Endothelial cell of umbilical vein (primary cell): Measurements from ENCODE around the gene DPM2. TPM values are rescaled to one million over a fixed set of nuclear protein-coding genes. Genes with fewer than 3 reads are reported as not detected.
A peak's percentile ranks its signal among the peaks of the same experiment; 100 is the strongest.

Experiments used
- BruUV-seq: library from RNA; stranded (reverse); fragments of 400-500 nt; replicated peaks from 2 replicates; lab custom pipeline; 2021; lab: Mats Ljungman, UMichigan
- CTCF ChIA-PET: fragments of 300-600, 350-600 bp; sonication (Branson Sonifier 250); formaldehyde crosslinking; loops from one replicate; lab custom pipeline; 2021; ENCODE audit warnings: antibody characterized with exemption, inconsistent platforms; lab: Charles Lee
- POLR2A ChIA-PET: fragments of 300-600, 350-600 bp; sonication (Branson Sonifier 250); formaldehyde crosslinking; loops from one replicate; lab custom pipeline; 2021; ENCODE audit warnings: antibody characterized with exemption, inconsistent platforms; lab: Charles Lee
- DNase-seq: peaks from one replicate; pipeline ENCODE4 v3.0.0-alpha.2; 2011; ENCODE audit warnings: low read depth, low spot score
- FAIRE-seq: peaks from 2 replicates; lab custom pipeline; 2011; peaks lifted over from hg19 to GRCh38; lab: Jason Lieb, UNC
- H2AFZ ChIP-seq: 2 replicates; pipeline ENCODE4 v1.6.0; 2012; ENCODE audit warnings: low read depth, low read length, control low read depth, inconsistent platforms
- H3K27ac ChIP-seq: 2 replicates; pipeline ENCODE4 v1.5.1; 2011; ENCODE audit warnings: low read depth, mild to moderate bottlenecking, control low read depth, low read length, moderate library complexity; ENCODE audit not compliant: insufficient read depth
- H3K27me3 ChIP-seq, 2 experiments: 2 replicates each; pipeline versions ENCODE4 v1.6.0 to v1.6.1; 2011; ENCODE audit warnings: low read length in 2 of 2, mixed read lengths in 1 of 2; ENCODE audit not compliant: control insufficient read depth in 2 of 2, insufficient read depth in 2 of 2
- H3K36me3 ChIP-seq, 2 experiments: 2 replicates in 1 of 2; 3 replicates in 1 of 2; pipeline ENCODE4 v1.5.1; 2011; ENCODE audit warnings: low read length in 2 of 2, mild to moderate bottlenecking in 1 of 2, moderate library complexity in 1 of 2; ENCODE audit not compliant: control insufficient read depth in 2 of 2, insufficient read depth in 2 of 2; ENCODE audit errors: extremely low read depth in 1 of 2
- H3K4me1 ChIP-seq: 3 replicates; pipeline ENCODE4 v1.5.1; 2011; ENCODE audit warnings: mild to moderate bottlenecking, low read length; ENCODE audit not compliant: control insufficient read depth, insufficient read depth; ENCODE audit errors: extremely low read depth
- H3K4me2 ChIP-seq: 2 replicates; pipeline ENCODE4 v1.6.1; 2011; ENCODE audit warnings: low read length, control low read depth, mixed read lengths; ENCODE audit not compliant: insufficient read depth
- H3K4me3 ChIP-seq, 3 experiments: fragments of 200-600 bp in 1 of 3; sonication (generic), shearing (Covaris generic) in 1 of 3; replicated peaks in 1 of 3; 2 replicates each; pipeline ENCODE4 v1.5.1; 2011 to 2016; ENCODE audit warnings: control low read depth in 3 of 3, low read length in 3 of 3, mild to moderate bottlenecking in 2 of 3, inconsistent platforms in 1 of 3, low read depth in 1 of 3, moderate library complexity in 1 of 3; ENCODE audit not compliant: insufficient read depth in 1 of 3
- H3K79me2 ChIP-seq: 2 replicates; pipeline ENCODE4 v1.6.0; 2012; ENCODE audit warnings: low read length, inconsistent platforms; ENCODE audit not compliant: control insufficient read depth, insufficient read depth
- H3K9ac ChIP-seq: replicated peaks from 2 replicates; pipeline ENCODE3; 2011; ENCODE audit warnings: low read length, control low read depth; ENCODE audit not compliant: insufficient read depth; ENCODE audit errors: extremely low read depth
- H3K9me1 ChIP-seq: replicated peaks from 3 replicates; pipeline ENCODE4 v1.6.0; 2011; ENCODE audit warnings: mild to moderate bottlenecking, low read length; ENCODE audit not compliant: control insufficient read depth, insufficient read depth; ENCODE audit errors: extremely low read depth
- H3K9me3 ChIP-seq: replicated peaks from 2 replicates; pipeline ENCODE4 v1.5.1; 2012; ENCODE audit warnings: low read length, inconsistent platforms; ENCODE audit not compliant: control insufficient read depth, insufficient read depth
- H4K20me1 ChIP-seq: replicated peaks from 2 replicates; pipeline ENCODE3; 2011; ENCODE audit warnings: mild to moderate bottlenecking, low read length; ENCODE audit not compliant: control insufficient read depth, insufficient read depth; ENCODE audit errors: extremely low read depth
- EZH2 ChIP-seq: IDR thresholded peaks from 2 replicates; pipeline ENCODE4 v1.6.1; 2012; ENCODE audit warnings: borderline replicate concordance, low read depth, mild to moderate bottlenecking, moderate library complexity, low read length, inconsistent platforms; ENCODE audit not compliant: severe bottlenecking
- FOS ChIP-seq: IDR thresholded peaks from 2 replicates; pipeline ENCODE4 v1.6.1; 2011; ENCODE audit warnings: mild to moderate bottlenecking, low read length, moderate library complexity, borderline replicate concordance; ENCODE audit not compliant: insufficient read depth
- GATA2 ChIP-seq: IDR thresholded peaks from 2 replicates; pipeline ENCODE4 v1.7.0; 2011; ENCODE audit warnings: low read depth, mild to moderate bottlenecking, moderate library complexity, mixed read lengths, low read length; ENCODE audit not compliant: insufficient read length, insufficient read depth
- JUN ChIP-seq: IDR thresholded peaks from 2 replicates; pipeline ENCODE4 v1.6.1; 2011; ENCODE audit warnings: borderline replicate concordance, low read depth; ENCODE audit not compliant: insufficient read length, insufficient read depth
- MYC ChIP-seq: IDR thresholded peaks from one replicate; pipeline ENCODE4 v1.6.1; 2011; ENCODE audit warnings: mild to moderate bottlenecking, low read depth, low read length
- POLR2A ChIP-seq: IDR thresholded peaks from 2 replicates; pipeline ENCODE4 v1.6.1; 2012; ENCODE audit warnings: low read depth, mild to moderate bottlenecking, control low read depth, low read length
- POLR2AphosphoS5 ChIP-seq: IDR thresholded peaks from 2 replicates; pipeline ENCODE4 v1.6.1; 2012; ENCODE audit warnings: low read depth, mild to moderate bottlenecking, control low read depth, low read length, moderate library complexity; ENCODE audit not compliant: insufficient read depth
- dilution Hi-C: fragments of 300-500 bp; cut with MboI; formaldehyde crosslinking; loops from one replicate; pipeline ENCODE4 v1.15.0; 2019; ENCODE audit warnings: low sequenced_read_pairs; ENCODE audit not compliant: extremely low pct_ligation_motif_present
- intact Hi-C: fragments of 100-400 bp; cut with micrococcal nuclease; formaldehyde crosslinking; loops from one replicate; pipeline ENCODE4 v1.10.0; 2022
- polyA plus RNA-seq, 4 experiments: library from polyadenylated mRNA; depleted of rRNA in 3 of 4; stranded (reverse) in 3 of 4; unstranded in 1 of 4; fragments of >200 nt; gene quantifications; 2 replicates each; pipeline versions ENCODE4 v1.2.1 to v1.2.3, GENCODE V29; 2011 to 2012; ENCODE audit warnings: missing spikeins in 1 of 4
- total RNA-seq: library from RNA; stranded (reverse); gene quantifications from 2 replicates; pipeline ENCODE4 v1.2.3, GENCODE V29; 2021
- TF ChIP-seq, protein P1 (sequence below), 2 donors: IDR thresholded peaks; 1 replicate in 1 of 2; 2 replicates in 1 of 2; pipeline ENCODE4 v1.5.1; 2011; ENCODE audit warnings: low read length in 2 of 2, mild to moderate bottlenecking in 2 of 2, moderate library complexity in 2 of 2, control low read depth in 1 of 2, inconsistent platforms in 1 of 2, low read depth in 1 of 2; ENCODE audit not compliant: insufficient read depth in 1 of 2; ENCODE audit errors: extremely low read depth in 1 of 2
- TF ChIP-seq, protein P2 (sequence below): IDR thresholded peaks from 2 replicates; pipeline ENCODE4 v1.6.1; 2011; ENCODE audit not compliant: insufficient read depth, insufficient read length

Gene DPM2
- total and polyA plus RNA-seq, 2 donors (not counting 3 experiments of a cell fraction or from before 2014, with no cell fraction given) = 47.9 to 63.9 TPM

GRCh38 chr9:127936347-127936852, 1.3 kb downstream of the DPM2 start:
- POLR2A ChIA-PET = no interaction called here
- H3K9me3 ChIP-seq = no peaks in the 10 kb centered on the region
- BruUV-seq = no TSS peak
- H3K4me3 ChIP-seq = peak overlapping the region in 1 of 3 experiments; percentile 79
- CTCF ChIA-PET = no interaction called here
- intact Hi-C loops (no loop called here), dilution Hi-C loops (no loop called here)
- H3K36me3 ChIP-seq = peaks cover 0 to 3% of the 10 kb centered on the region in 2 experiments
- H3K9me1 ChIP-seq = no peaks in the 10 kb centered on the region
- peaks cover 25% of the 10 kb centered on the region for H3K4me1 ChIP-seq
- FAIRE-seq (peak; percentile 47), DNase-seq (no peak)
- no peaks in the 10 kb centered on the region for H4K20me1 ChIP-seq
- no peak overlapping the region for H2AFZ ChIP-seq
- TF ChIP-seq FOS (no peak), MYC (no peak), POLR2AphosphoS5 (no peak), POLR2A (no peak), JUN (no peak), GATA2 (no peak), EZH2 (no peak)
- TF ChIP-seq, protein P1, sequence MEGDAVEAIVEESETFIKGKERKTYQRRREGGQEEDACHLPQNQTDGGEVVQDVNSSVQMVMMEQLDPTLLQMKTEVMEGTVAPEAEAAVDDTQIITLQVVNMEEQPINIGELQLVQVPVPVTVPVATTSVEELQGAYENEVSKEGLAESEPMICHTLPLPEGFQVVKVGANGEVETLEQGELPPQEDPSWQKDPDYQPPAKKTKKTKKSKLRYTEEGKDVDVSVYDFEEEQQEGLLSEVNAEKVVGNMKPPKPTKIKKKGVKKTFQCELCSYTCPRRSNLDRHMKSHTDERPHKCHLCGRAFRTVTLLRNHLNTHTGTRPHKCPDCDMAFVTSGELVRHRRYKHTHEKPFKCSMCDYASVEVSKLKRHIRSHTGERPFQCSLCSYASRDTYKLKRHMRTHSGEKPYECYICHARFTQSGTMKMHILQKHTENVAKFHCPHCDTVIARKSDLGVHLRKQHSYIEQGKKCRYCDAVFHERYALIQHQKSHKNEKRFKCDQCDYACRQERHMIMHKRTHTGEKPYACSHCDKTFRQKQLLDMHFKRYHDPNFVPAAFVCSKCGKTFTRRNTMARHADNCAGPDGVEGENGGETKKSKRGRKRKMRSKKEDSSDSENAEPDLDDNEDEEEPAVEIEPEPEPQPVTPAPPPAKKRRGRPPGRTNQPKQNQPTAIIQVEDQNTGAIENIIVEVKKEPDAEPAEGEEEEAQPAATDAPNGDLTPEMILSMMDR (IDR thresholded peaks at IDR 0.05; ENCODE audit: extremely low read depth in 1 of 2, insufficient read depth in 1 of 2, low read depth in 1 of 2, low read length in 2 of 2) = no peak
- TF ChIP-seq, protein P2, sequence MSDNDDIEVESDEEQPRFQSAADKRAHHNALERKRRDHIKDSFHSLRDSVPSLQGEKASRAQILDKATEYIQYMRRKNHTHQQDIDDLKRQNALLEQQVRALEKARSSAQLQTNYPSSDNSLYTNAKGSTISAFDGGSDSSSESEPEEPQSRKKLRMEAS = no peak
- peaks cover 21% of the 10 kb centered on the region for H3K79me2 ChIP-seq
- H3K4me2 ChIP-seq = peak overlapping the region; percentile 74
- H3K27ac ChIP-seq = no peak overlapping the region
- H3K27me3 ChIP-seq = no peaks in the 10 kb centered on the region
- no peak overlapping the region for H3K9ac ChIP-seq
